ENCODE measurements around the gene RPLP2.
A peak's percentile ranks its signal among the peaks of the same experiment; 100 is the strongest.

The RPLP2 gene

GRCh38 chr11:809287-810039 lies at the start of gene RPLP2:
RPLP2 (plus strand) TSS chr11:809967; CDS start chr11:810235, 268 bp downstream.
- no peak for TF ChIP-seq EZH2 (IDR thresholded peaks at IDR 0.05; ENCODE audit: borderline replicate concordance, low read depth, low read length, severe bottlenecking)
- TF ChIP-seq, protein P1, sequence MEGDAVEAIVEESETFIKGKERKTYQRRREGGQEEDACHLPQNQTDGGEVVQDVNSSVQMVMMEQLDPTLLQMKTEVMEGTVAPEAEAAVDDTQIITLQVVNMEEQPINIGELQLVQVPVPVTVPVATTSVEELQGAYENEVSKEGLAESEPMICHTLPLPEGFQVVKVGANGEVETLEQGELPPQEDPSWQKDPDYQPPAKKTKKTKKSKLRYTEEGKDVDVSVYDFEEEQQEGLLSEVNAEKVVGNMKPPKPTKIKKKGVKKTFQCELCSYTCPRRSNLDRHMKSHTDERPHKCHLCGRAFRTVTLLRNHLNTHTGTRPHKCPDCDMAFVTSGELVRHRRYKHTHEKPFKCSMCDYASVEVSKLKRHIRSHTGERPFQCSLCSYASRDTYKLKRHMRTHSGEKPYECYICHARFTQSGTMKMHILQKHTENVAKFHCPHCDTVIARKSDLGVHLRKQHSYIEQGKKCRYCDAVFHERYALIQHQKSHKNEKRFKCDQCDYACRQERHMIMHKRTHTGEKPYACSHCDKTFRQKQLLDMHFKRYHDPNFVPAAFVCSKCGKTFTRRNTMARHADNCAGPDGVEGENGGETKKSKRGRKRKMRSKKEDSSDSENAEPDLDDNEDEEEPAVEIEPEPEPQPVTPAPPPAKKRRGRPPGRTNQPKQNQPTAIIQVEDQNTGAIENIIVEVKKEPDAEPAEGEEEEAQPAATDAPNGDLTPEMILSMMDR (IDR thresholded peaks at IDR 0.05; ENCODE audit: borderline replicate concordance, extremely low read depth, low read length, poor library complexity, severe bottlenecking): no peak
- peak within 1 kb of the TSS; percentile 60 to 79 for H3K4me3 ChIP-seq (ENCODE audit: low read depth in 1 of 2, low read length in 2 of 2)
- H3K27ac ChIP-seq (ENCODE audit: low read length): peak within 1 kb of the TSS; percentile 98
- H3K9ac ChIP-seq (ENCODE audit: low read depth, low read length): peak within 1 kb of the TSS; percentile 84
- H3K9me3 ChIP-seq (ENCODE audit: insufficient read depth, low read length, severe bottlenecking): no peaks in the 10 kb centered on the region
- peaks cover 39% of the 10 kb centered on the region for H3K36me3 ChIP-seq (ENCODE audit: insufficient read depth, low read length)
- peaks cover 47% of the 10 kb centered on the region for H3K4me1 ChIP-seq (ENCODE audit: insufficient read depth, low read length)
- H3K4me2 ChIP-seq (ENCODE audit: insufficient read depth, low read length): peak within 1 kb of the TSS; percentile 74
- peak; percentile 97 for DNase-seq
- H3K79me2 ChIP-seq (ENCODE audit: insufficient read depth, low read length): peaks cover 53% of the 10 kb centered on the region
- H3K27me3 ChIP-seq (ENCODE audit: insufficient read depth, low read length, poor library complexity): no peaks in the 10 kb centered on the region
- H4K20me1 ChIP-seq (ENCODE audit: insufficient read depth, low read length): peaks cover 41% of the 10 kb centered on the region
- peak; percentile 78 for ATAC-seq (ENCODE audit: insufficient read depth, low read depth)
- H2AFZ ChIP-seq (ENCODE audit: low read depth, low read length): peak within 1 kb of the TSS; percentile 87

DNA sequence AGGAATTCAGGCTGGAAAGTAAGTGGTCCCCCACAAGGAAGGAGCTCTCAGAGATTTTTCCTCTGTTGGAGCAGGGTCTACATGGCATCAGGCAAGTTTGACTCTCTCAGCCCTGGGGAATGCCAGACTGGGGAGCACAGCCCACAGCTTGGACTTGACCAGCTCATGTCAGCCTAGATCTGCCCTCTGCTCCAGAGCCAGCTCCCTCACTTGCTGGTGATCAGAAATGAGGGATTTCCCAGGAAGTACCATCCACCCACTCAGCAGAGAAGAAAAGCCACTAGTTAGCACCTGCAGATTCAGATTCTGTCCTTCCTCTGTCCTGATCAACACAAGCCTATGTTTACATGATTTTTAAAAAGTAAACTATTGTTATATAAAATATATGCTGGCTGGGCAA lies 49.5 kb upstream of the RPLP2 start:
- TF ChIP-seq, protein P1 (IDR thresholded peaks at IDR 0.05; ENCODE audit: borderline replicate concordance, extremely low read depth, low read length, poor library complexity, severe bottlenecking): no peak
- TF ChIP-seq EZH2 (IDR thresholded peaks at IDR 0.05; ENCODE audit: borderline replicate concordance, low read depth, low read length, severe bottlenecking): no peak
- peaks cover 25% of the 10 kb centered on the region for H3K79me2 ChIP-seq (ENCODE audit: insufficient read depth, low read length)
- H3K4me2 ChIP-seq (ENCODE audit: insufficient read depth, low read length): no peak overlapping the region
- no peak overlapping the region for H3K27ac ChIP-seq (ENCODE audit: low read length)
- no peak for DNase-seq
- peaks cover 38% of the 10 kb centered on the region for H4K20me1 ChIP-seq (ENCODE audit: insufficient read depth, low read length)
- peaks cover 85% of the 10 kb centered on the region for H3K36me3 ChIP-seq (ENCODE audit: insufficient read depth, low read length)
- H2AFZ ChIP-seq (ENCODE audit: low read depth, low read length): no peak overlapping the region
- H3K27me3 ChIP-seq (ENCODE audit: insufficient read depth, low read length, poor library complexity): no peaks in the 10 kb centered on the region
- no peaks in the 10 kb centered on the region for H3K4me1 ChIP-seq (ENCODE audit: insufficient read depth, low read length)
- H3K9me3 ChIP-seq (ENCODE audit: insufficient read depth, low read length, severe bottlenecking): no peaks in the 10 kb centered on the region
- no peak overlapping the region for H3K4me3 ChIP-seq (ENCODE audit: low read depth in 1 of 2, low read length in 2 of 2)
- no peak overlapping the region for H3K9ac ChIP-seq (ENCODE audit: low read depth, low read length)
- ATAC-seq (ENCODE audit: insufficient read depth, low read depth): no peak

DNA sequence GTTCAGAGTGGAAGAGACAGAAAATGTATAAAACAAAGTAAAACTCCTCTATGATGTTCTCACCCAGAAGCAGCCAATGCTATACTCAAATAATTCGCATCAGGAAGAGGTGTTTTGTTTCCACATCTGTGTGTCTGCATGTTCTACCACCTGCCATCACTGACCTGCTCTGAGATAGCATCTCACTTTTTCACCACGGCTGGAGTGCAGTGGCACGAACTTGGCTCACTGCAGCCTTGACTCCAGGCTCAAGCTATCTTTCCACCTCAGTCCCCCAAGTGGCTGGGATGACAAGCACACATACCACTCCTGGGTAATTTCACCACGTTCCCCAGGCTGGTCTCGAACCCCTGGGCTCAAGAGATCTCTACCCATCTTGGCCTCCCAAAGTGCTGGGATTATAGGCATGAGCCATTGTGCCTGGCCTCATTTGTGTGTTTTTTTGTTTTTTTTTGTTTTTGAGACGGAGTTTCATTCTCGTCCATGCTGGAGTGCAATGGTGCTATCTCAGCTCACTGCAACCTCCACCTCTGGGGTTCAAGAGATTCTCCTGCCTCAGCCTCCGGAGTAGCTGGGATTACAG lies 48.1 kb upstream of the RPLP2 start:
- no peak overlapping the region for H3K27ac ChIP-seq (ENCODE audit: low read length)
- no peaks in the 10 kb centered on the region for H3K27me3 ChIP-seq (ENCODE audit: insufficient read depth, low read length, poor library complexity)
- H3K4me2 ChIP-seq (ENCODE audit: insufficient read depth, low read length): no peak overlapping the region
- H2AFZ ChIP-seq (ENCODE audit: low read depth, low read length): no peak overlapping the region
- peaks cover 85% of the 10 kb centered on the region for H3K36me3 ChIP-seq (ENCODE audit: insufficient read depth, low read length)
- no peak for ATAC-seq (ENCODE audit: insufficient read depth, low read depth)
- TF ChIP-seq, protein P1 (IDR thresholded peaks at IDR 0.05; ENCODE audit: borderline replicate concordance, extremely low read depth, low read length, poor library complexity, severe bottlenecking): no peak
- no peak for TF ChIP-seq EZH2 (IDR thresholded peaks at IDR 0.05; ENCODE audit: borderline replicate concordance, low read depth, low read length, severe bottlenecking)
- H3K4me3 ChIP-seq (ENCODE audit: low read depth in 1 of 2, low read length in 2 of 2): no peak overlapping the region
- peaks cover 38% of the 10 kb centered on the region for H4K20me1 ChIP-seq (ENCODE audit: insufficient read depth, low read length)
- H3K79me2 ChIP-seq (ENCODE audit: insufficient read depth, low read length): peaks cover 11% of the 10 kb centered on the region
- H3K9me3 ChIP-seq (ENCODE audit: insufficient read depth, low read length, severe bottlenecking): no peaks in the 10 kb centered on the region
- H3K4me1 ChIP-seq (ENCODE audit: insufficient read depth, low read length): no peaks in the 10 kb centered on the region
- DNase-seq: no peak
- H3K9ac ChIP-seq (ENCODE audit: low read depth, low read length): no peak overlapping the region

Measured in DND-41 (cell line).